HUES48 (cell line): ENCODE results near the gene BICDL2.

Experiments used
- H3K27ac ChIP-seq: one replicate; pipeline ENCODE4 v1.7.0; 2013; ENCODE audit warnings: low read depth, low read length, inconsistent platforms
- H3K27me3 ChIP-seq: 2 replicates; pipeline ENCODE4 v1.6.1; 2013; ENCODE audit warnings: mild to moderate bottlenecking, low read length; ENCODE audit not compliant: control insufficient read depth, insufficient read depth
- H3K36me3 ChIP-seq: 2 replicates; pipeline ENCODE4 v1.6.1; 2013; ENCODE audit warnings: low read length; ENCODE audit not compliant: control insufficient read depth, insufficient read depth
- H3K4me1 ChIP-seq: 2 replicates; pipeline ENCODE4 v1.6.1; 2013; ENCODE audit warnings: mild to moderate bottlenecking, low read length; ENCODE audit not compliant: control insufficient read depth, insufficient read depth
- H3K4me3 ChIP-seq: 2 replicates; pipeline ENCODE4 v1.5.1; 2013; ENCODE audit warnings: mild to moderate bottlenecking, low read depth, low read length
- H3K9ac ChIP-seq: 2 replicates; pipeline ENCODE4 v1.6.1; 2013; ENCODE audit warnings: mild to moderate bottlenecking, low read depth, low read length, moderate library complexity
- H3K9me3 ChIP-seq: 2 replicates; pipeline ENCODE4 v1.6.1; 2013; ENCODE audit warnings: low read length; ENCODE audit not compliant: control insufficient read depth, insufficient read depth

The BICDL2 gene

GRCh38 chr16:3017344-3017743, 19.4 kb downstream of the BICDL2 start:
- Histone ChIP-seq H3K4me1 (peaks cover 41% of the 10 kb centered on the region), H3K4me3 (peak overlapping the region; percentile 97), H3K36me3 (peaks cover 20% of the 10 kb centered on the region), H3K27me3 (no peaks in the 10 kb centered on the region), H3K9ac (peak overlapping the region; percentile 96), H3K27ac (peak overlapping the region; percentile 99), H3K9me3 (no peaks in the 10 kb centered on the region)

DNA sequence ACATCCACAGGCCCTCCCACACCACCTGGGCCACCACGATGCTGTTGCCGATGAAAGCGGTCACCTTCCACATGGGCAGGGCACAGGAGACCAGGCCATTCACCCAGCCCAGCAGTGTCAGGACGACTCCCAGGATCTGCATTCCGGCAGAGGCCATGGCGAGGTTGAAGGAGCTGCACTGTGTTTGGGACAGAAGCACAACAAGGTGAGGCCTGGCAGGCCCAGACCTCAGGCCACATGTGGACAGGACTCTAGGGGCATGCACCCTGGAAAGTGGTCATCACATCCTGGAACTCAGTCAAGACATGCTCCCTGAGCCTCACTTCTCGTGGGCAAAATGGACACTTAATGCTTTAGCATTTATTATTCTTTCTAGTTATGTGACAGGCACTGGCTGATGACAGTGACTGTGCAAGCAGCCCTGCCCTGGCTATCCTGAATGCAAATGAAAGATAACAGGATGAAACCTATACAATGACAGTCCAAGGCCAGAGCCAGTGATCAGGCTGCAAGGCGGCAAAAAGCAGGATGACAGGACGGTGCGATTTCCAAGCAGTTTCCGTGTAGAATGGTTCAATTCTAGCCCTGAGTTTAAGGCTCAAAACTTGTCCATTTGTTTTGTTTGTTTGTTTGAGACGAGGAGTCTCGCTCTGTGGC, 20.8 kb downstream of the BICDL2 start:
- Histone ChIP-seq H3K36me3 (peaks cover 17% of the 10 kb centered on the region), H3K27ac (no peak overlapping the region), H3K9ac (no peak overlapping the region), H3K27me3 (0 out of 2 replicates have a peak, but pooled peaks cover 7% of the 10 kb centered on the region), H3K4me1 (peaks cover 44% of the 10 kb centered on the region), H3K9me3 (no peaks in the 10 kb centered on the region), H3K4me3 (peak overlapping the region; percentile 18)

DNA sequence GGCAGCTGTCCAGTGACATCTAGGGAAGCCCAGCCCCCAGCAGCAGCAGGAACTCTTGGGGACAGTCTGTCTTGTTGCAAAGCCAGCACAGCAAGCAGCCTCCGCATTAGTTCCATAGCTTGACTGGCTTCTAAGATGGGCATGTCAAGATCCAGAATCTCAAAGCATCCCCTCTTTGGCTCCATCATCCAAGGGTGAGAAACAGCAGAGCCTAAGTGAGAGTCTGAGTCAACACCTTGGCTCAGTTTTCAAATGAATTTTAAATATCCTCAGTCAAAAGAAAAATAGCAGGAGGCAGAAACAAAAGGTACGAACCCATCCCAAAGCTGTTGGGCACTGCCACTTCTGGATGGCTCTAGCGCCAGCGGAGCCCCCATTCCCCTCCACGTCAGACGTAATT, 21.8 kb downstream of the BICDL2 start:
- Histone ChIP-seq H3K27ac (no peak overlapping the region), H3K4me3 (no peak overlapping the region), H3K36me3 (peaks cover 17% of the 10 kb centered on the region), H3K27me3 (0 out of 2 replicates have a peak, but pooled peaks cover 7% of the 10 kb centered on the region), H3K9ac (no peak overlapping the region), H3K4me1 (peaks cover 52% of the 10 kb centered on the region), H3K9me3 (no peaks in the 10 kb centered on the region)

GRCh38 chr16:3013998-3014690, 22.6 kb downstream of the BICDL2 start:
- H3K9me3 ChIP-seq, result no peaks in the 10 kb centered on the region
- no peak overlapping the region for H3K27ac ChIP-seq
- H3K36me3 ChIP-seq, result peaks cover 17% of the 10 kb centered on the region
- H3K4me3 ChIP-seq, result no peak overlapping the region
- 0 out of 2 replicates have a peak, but pooled peaks cover 7% of the 10 kb centered on the region for H3K27me3 ChIP-seq
- peaks cover 59% of the 10 kb centered on the region for H3K4me1 ChIP-seq
- H3K9ac ChIP-seq, result no peak overlapping the region

DNA sequence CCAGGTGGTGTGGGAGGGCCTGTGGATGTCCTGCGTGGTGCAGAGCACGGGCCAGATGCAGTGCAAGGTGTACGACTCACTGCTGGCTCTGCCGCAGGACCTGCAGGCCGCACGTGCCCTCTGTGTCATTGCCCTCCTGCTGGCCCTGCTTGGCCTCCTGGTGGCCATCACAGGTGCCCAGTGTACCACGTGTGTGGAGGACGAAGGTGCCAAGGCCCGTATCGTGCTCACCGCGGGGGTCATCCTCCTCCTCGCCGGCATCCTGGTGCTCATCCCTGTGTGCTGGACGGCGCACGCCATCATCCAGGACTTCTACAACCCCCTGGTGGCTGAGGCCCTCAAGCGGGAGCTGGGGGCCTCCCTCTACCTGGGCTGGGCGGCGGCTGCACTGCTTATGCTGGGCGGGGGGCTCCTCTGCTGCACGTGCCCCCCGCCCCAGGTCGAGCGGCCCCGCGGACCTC, 23.2 kb downstream of the BICDL2 start:
- Histone ChIP-seq H3K4me3 (no peak overlapping the region), H3K9me3 (no peaks in the 10 kb centered on the region), H3K27ac (no peak overlapping the region), H3K36me3 (peaks cover 17% of the 10 kb centered on the region), H3K9ac (no peak overlapping the region), H3K4me1 (peaks cover 65% of the 10 kb centered on the region), H3K27me3 (0 out of 2 replicates have a peak, but pooled peaks cover 7% of the 10 kb centered on the region)

- no peak within 1 kb of the TSS for H3K9ac ChIP-seq
- H3K4me3 ChIP-seq, result peak within 1 kb of the TSS; percentile 51
- peak within 1 kb of the TSS; percentile 44 for H3K27ac ChIP-seq
- H3K4me1 ChIP-seq, result peaks cover 66% of the 10 kb centered on the region
- H3K36me3 ChIP-seq, result peaks cover 17% of the 10 kb centered on the region
- no peaks in the 10 kb centered on the region for H3K9me3 ChIP-seq
- H3K27me3 ChIP-seq, result 0 out of 2 replicates have a peak, but pooled peaks cover 7% of the 10 kb centered on the region
These were observed 23.8 kb downstream of the BICDL2 start, which contains the start of gene CLDN9 for GRCh38 chr16:3012828-3013420. TSS of gene CLDN9 (plus strand) at chr16:3012923. CDS start at chr16:3013363, 440 bp downstream.

DNA sequence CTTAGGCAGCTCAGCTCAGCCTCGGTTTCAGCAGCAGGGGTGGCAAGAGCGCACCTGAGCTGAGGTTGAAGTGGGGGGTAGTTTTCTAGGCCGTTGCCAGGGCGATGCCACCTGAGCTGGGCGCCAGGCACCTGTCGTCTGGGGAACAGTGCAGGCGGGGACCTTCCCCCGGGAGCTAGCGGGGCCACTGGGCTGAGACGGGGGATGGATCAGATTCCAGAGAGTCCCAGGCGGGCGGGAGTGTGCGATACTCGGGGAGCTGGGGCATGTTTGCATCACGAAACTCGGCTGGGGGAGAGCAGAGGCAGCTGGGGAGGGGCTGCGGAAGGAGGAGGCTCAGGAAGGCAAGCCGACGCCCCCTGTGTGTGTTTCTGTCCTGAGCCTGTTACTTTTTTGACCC, 24.5 kb downstream of the BICDL2 start:
- Histone ChIP-seq H3K9ac (no peak overlapping the region), H3K36me3 (peaks cover 17% of the 10 kb centered on the region), H3K9me3 (no peaks in the 10 kb centered on the region), H3K4me3 (peak overlapping the region; percentile 51), H3K27ac (peak overlapping the region; percentile 44), H3K4me1 (peaks cover 73% of the 10 kb centered on the region), H3K27me3 (0 out of 2 replicates have a peak, but pooled peaks cover 7% of the 10 kb centered on the region)

DNA sequence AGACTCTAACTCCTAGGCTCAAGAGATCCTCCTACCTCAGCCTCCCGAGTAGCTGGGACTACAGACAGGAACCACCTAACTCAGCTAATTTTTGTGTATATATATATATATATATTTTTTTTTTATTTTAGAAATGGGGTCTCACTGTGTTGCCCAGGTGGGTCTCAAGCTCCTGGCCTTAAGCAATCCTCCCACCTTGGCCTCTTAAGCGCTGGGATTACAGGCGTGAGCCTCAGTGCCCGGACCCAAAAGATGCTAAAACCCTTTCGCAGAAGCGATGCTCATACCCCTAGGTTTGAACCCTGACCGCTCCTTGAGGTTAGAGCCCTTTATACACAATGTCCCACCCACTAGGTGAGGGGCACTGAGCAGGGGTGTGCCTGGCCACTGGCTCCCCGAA, 26.2 kb downstream of the BICDL2 start:
- Histone ChIP-seq H3K4me1 (peaks cover 81% of the 10 kb centered on the region), H3K27ac (peak overlapping the region; percentile 98), H3K9me3 (no peaks in the 10 kb centered on the region), H3K4me3 (peak overlapping the region; percentile 52; the same call in 1 of the 2 replicates), H3K36me3 (peaks cover 9% of the 10 kb centered on the region), H3K27me3 (0 out of 2 replicates have a peak, but pooled peaks cover 7% of the 10 kb centered on the region), H3K9ac (no peak overlapping the region)

DNA sequence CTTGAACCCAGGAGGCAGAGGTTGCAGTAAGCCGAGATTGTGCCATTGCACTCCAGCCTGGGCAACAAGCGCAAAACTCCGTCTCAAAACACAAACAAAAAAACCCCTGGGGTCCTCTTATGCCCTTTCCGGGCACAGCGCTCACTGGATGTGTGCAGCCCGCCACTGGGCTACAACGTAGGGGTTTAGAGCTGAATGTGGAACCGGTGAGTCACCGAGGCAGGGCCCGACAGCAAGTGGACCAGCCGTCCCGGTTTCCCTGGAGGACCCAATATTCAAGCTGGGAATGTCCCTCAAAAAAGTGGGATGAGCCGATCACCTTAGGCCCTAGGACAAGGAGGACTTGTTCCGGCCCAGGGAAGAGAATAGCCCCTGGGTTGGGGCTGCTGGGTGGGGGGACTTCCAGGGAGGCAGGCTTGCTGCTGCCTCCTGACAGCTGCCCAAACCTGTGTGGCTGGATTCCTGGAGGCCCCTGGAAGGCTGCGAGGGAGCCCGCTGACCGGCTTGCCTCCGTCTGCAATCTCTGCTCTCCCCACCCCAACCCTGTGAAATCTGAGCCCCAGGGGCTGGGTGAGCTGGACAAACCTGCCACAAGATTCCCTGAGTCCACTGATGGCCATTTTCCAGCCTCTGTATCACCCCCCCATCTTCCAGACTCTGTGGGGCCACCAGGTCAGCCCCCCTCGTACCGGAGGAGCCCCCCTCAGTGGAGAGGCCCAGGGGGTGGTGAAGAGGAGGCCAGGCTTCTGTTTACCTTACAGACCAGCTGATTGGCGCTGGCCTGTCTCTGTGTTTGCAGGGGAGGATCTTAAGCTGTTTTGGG, 27.0 kb downstream of the BICDL2 start:
- Histone ChIP-seq H3K27me3 (0 out of 2 replicates have a peak, but pooled peaks cover 7% of the 10 kb centered on the region), H3K4me1 (peaks cover 76% of the 10 kb centered on the region), H3K9ac (peak overlapping the region; percentile 60), H3K9me3 (no peaks in the 10 kb centered on the region), H3K36me3 (peaks cover 1% of the 10 kb centered on the region), H3K4me3 (peak overlapping the region; percentile 52), H3K27ac (peak overlapping the region; percentile 98)

DNA sequence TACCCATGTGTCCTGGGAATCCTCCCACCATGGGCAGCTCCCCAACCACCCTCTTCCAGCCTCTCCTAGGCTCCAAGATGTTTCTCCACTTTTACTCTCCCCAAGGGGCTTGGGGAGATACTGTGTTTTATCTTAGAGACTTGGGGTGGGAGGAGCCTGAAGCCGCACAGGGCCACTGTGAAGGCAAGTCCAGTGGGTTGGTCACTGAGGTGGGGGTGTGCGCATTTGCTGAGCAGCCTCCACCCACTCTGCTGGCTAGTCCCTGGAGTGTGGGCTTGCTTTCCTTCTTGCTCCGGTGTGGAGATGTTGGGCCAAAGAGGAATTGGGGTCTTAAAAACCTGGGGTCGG, 28.1 kb downstream of the BICDL2 start:
- Histone ChIP-seq H3K36me3 (no peaks in the 10 kb centered on the region; the same call in 1 of the 2 replicates), H3K9ac (peak overlapping the region; percentile 30; the same call in 1 of the 2 replicates), H3K27ac (peak overlapping the region; percentile 98), H3K4me1 (peaks cover 67% of the 10 kb centered on the region), H3K27me3 (0 out of 2 replicates have a peak, but pooled peaks cover 7% of the 10 kb centered on the region), H3K4me3 (peak overlapping the region; percentile 41; the same call in 1 of the 2 replicates), H3K9me3 (no peaks in the 10 kb centered on the region)
